Calu3 (cell line): Measurements from ENCODE around the gene CA6. TPM values are rescaled to one million over a fixed set of nuclear protein-coding genes. Genes with fewer than 3 reads are reported as not detected.
"Not testable (repeated sequence)": the region's sequence is repeated elsewhere in the genome, so short reads cannot be mapped to it uniquely, and the experiment has no call there.

ENCODE experiments used
- BruUV-seq: library from RNA; stranded (reverse); fragments of 400-500 nt; replicated peaks from 2 replicates; lab custom pipeline; 2021; lab: Mats Ljungman, UMichigan
- CTCF ChIA-PET: fragments of 300-600 bp; sonication (Branson Sonifier 250); formaldehyde crosslinking; loops from one replicate; lab custom pipeline; 2022; ENCODE audit warnings: antibody characterized with exemption; lab: Charles Lee
- DNase-seq: peaks from one replicate; pipeline ENCODE4 v3.0.0; 2022
- H3K27ac Mint-ChIP-seq: one replicate; pipeline ENCODE4 v1.8.0; 2022; ENCODE audit warnings: mixed read lengths; ENCODE audit not compliant: unreplicated experiment
- H3K27me3 Mint-ChIP-seq: one replicate; pipeline ENCODE4 v1.8.0; 2022; ENCODE audit warnings: mixed read lengths; ENCODE audit not compliant: unreplicated experiment
- H3K36me3 Mint-ChIP-seq: one replicate; pipeline ENCODE4 v1.8.0; 2022; ENCODE audit warnings: mild to moderate bottlenecking, moderate library complexity, mixed read lengths; ENCODE audit not compliant: insufficient read depth, unreplicated experiment
- H3K4me1 Mint-ChIP-seq: one replicate; pipeline ENCODE4 v1.8.0; 2022; ENCODE audit warnings: mild to moderate bottlenecking, low read depth, mixed read lengths; ENCODE audit not compliant: unreplicated experiment
- H3K4me3 Mint-ChIP-seq: one replicate; pipeline ENCODE4 v1.8.0; 2022; ENCODE audit warnings: mild to moderate bottlenecking, low read depth, moderate library complexity, mixed read lengths; ENCODE audit not compliant: unreplicated experiment
- H3K9me3 Mint-ChIP-seq: one replicate; pipeline ENCODE4 v1.8.0; 2022; ENCODE audit warnings: low read depth, mixed read lengths; ENCODE audit not compliant: unreplicated experiment
- intact Hi-C: fragments of 100-400 bp; cut with micrococcal nuclease; formaldehyde crosslinking; loops from one replicate; pipeline ENCODE4 v1.10.0; 2022; ENCODE audit not compliant: unreplicated experiment
- total RNA-seq: library from RNA; stranded (reverse); gene quantifications from 2 replicates; pipeline ENCODE4 v1.2.3, GENCODE V29; 2022
- TF ChIP-seq, protein P1 (sequence below): fragments of 200-600 bp; IDR thresholded peaks from one replicate; pipeline ENCODE4 v1.8.0; 2022; ENCODE audit warnings: antibody characterized with exemption; ENCODE audit not compliant: unreplicated experiment

The CA6 gene
- total RNA-seq, 1 experiment from 2014 or later, result not detected

GRCh38 chr1:8989061-8989460, 43.4 kb downstream of the CA6 start:
- Mint-ChIP-seq H3K36me3 (peaks cover 3% of the 10 kb centered on the region), H3K9me3 (no peaks in the 10 kb centered on the region), H3K4me1 (no peaks in the 10 kb centered on the region), H3K27ac (no peak overlapping the region), H3K4me3 (no peak overlapping the region), H3K27me3 (no peaks in the 10 kb centered on the region)
- no peak for DNase-seq
- TF ChIP-seq, protein P1, sequence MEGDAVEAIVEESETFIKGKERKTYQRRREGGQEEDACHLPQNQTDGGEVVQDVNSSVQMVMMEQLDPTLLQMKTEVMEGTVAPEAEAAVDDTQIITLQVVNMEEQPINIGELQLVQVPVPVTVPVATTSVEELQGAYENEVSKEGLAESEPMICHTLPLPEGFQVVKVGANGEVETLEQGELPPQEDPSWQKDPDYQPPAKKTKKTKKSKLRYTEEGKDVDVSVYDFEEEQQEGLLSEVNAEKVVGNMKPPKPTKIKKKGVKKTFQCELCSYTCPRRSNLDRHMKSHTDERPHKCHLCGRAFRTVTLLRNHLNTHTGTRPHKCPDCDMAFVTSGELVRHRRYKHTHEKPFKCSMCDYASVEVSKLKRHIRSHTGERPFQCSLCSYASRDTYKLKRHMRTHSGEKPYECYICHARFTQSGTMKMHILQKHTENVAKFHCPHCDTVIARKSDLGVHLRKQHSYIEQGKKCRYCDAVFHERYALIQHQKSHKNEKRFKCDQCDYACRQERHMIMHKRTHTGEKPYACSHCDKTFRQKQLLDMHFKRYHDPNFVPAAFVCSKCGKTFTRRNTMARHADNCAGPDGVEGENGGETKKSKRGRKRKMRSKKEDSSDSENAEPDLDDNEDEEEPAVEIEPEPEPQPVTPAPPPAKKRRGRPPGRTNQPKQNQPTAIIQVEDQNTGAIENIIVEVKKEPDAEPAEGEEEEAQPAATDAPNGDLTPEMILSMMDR, result no peak
- CTCF ChIA-PET, result interaction anchor here (0.6 to 1.4 kb wide), 4 partner anchors 16 to 469 kb away, joined by 3 to 4 read pairs (median 4); no protein-coding TSS in a partner anchor
- intact Hi-C loops, result no loop called here
- no TSS peak for BruUV-seq

DNA sequence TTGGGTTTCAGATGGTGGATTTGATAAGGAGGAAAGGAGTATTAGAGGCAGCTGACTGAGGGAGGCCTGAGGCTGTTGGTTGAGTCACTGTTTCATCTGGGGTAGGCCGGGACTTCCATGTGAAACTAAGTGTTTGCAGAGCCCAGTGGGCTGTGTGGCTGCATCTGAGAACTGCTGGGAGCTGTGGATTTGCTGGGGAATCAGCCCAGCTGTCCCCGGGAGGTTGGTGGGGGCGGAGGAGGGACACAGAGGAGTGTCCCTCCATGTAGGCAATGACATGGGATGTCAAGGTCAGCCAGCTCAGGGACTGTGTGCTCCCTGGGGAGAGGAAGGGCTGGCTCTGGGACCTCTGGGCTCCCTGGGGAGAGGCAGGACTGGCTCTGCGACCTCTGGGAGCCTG, 44.2 kb downstream of the CA6 start:
- no peak for DNase-seq
- TF ChIP-seq, protein P1, result no peak
- Mint-ChIP-seq H3K27ac (no peak overlapping the region), H3K36me3 (peaks cover 3% of the 10 kb centered on the region), H3K4me1 (no peaks in the 10 kb centered on the region), H3K27me3 (no peaks in the 10 kb centered on the region), H3K4me3 (no peak overlapping the region), H3K9me3 (no peaks in the 10 kb centered on the region)
- no TSS peak for BruUV-seq
- intact Hi-C loops, result no loop called here
- CTCF ChIA-PET, result interaction anchor here (1.2 to 1.4 kb wide), 3 partner anchors 15 to 72 kb away, joined by 3 to 4 read pairs (median 4); no protein-coding TSS in a partner anchor

GRCh38 chr1:8992936-8993687, 47.4 kb downstream of the CA6 start:
- Mint-ChIP-seq H3K9me3 (no peaks in the 10 kb centered on the region), H3K4me1 (no peaks in the 10 kb centered on the region), H3K27ac (no peak overlapping the region), H3K4me3 (no peak overlapping the region), H3K27me3 (no peaks in the 10 kb centered on the region), H3K36me3 (peaks cover 3% of the 10 kb centered on the region)
- intact Hi-C loops, result no loop called here
- DNase-seq, result no peak
- CTCF ChIA-PET, result no interaction called here
- BruUV-seq, result no TSS peak
- TF ChIP-seq, protein P1, result no peak

- H3K4me3 Mint-ChIP-seq, DNase-seq, H3K27ac Mint-ChIP-seq, H3K27me3 Mint-ChIP-seq, H3K4me1 Mint-ChIP-seq, H3K36me3 Mint-ChIP-seq, intact Hi-C loops, BruUV-seq, H3K9me3 Mint-ChIP-seq: not testable (repeated sequence)
- CTCF ChIA-PET, result interaction anchor here (0.6 kb wide), 1 partner anchor 169 kb away, joined by 4 read pairs; no protein-coding TSS in a partner anchor
These were observed 48.5 kb downstream of the CA6 start for GRCh38 chr1:8993962-8994675.

DNA sequence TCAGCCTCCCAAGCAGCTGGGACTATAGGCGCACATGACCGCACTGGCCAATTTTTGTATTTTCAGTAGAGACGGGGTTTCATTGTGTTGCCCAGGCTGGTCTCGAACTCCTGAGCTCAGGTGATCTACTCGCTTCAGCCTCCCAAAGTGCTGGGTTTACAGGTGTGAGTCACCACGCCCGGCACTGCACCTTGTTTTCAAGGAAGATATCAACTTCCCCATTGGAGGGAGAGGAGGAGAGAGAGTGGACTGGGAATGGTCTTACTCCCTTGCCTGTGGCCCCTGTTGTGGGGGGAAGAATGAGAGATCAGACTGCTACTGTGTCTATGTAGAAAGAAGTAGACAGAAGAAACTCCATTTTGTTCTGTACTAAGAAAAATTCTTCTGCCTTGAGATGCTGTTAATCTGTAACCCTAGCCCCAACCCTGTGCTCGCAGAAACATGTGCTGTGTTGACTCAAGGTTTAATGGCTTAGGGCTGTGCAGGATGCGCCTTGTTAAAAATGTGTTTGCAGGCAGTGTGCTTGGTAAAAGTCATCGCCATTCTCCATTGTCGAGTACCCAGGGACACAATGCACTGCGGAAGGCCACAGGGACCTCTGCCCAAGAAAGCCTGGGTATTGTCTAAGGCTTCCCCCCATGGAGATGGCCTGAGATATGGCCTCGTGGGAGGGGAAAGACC, 56.0 kb downstream of the CA6 start:
- H3K9me3 Mint-ChIP-seq, DNase-seq, H3K36me3 Mint-ChIP-seq, intact Hi-C loops, H3K4me3 Mint-ChIP-seq, H3K27ac Mint-ChIP-seq, H3K27me3 Mint-ChIP-seq, BruUV-seq: not testable (repeated sequence)
- CTCF ChIA-PET, result interaction anchor here (0.7 kb wide), 2 partner anchors 124 to 497 kb away, joined by 4 to 5 read pairs; no protein-coding TSS in a partner anchor
- H3K4me1 Mint-ChIP-seq, result peaks cover 15% of the 10 kb centered on the region

DNA sequence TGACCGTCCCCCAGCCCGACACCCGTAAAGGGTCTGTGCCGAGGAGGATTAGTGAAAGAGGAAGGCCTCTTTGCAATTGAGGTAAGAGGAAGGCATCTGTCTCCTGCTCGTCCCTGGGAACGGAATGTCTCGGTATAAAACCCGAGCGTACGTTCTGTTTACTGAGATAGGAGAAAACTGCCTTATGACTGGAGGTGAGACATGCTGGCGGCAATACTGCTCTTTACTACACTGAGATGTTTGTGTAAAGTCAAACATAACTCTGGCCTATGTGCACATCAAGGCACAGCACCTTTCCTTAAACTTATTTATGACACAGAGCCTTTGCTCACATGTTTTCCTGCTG, 56.5 kb downstream of the CA6 start:
- DNase-seq, intact Hi-C loops, H3K27ac Mint-ChIP-seq, H3K9me3 Mint-ChIP-seq, BruUV-seq, CTCF ChIA-PET, H3K27me3 Mint-ChIP-seq, H3K36me3 Mint-ChIP-seq, H3K4me3 Mint-ChIP-seq: not testable (repeated sequence)
- H3K4me1 Mint-ChIP-seq, result peaks cover 15% of the 10 kb centered on the region
